ENCODE measurements around the gene RMDN2.
"Not testable (repeated sequence)": the region's sequence is repeated elsewhere in the genome, so short reads cannot be mapped to it uniquely, and the experiment has no call there.

Gene RMDN2

GRCh38 chr2:37997629-37998028, 72.5 kb downstream of the RMDN2 start:
- no peak for DNase-seq

GRCh38 chr2:38000485-38001222, 75.6 kb downstream of the RMDN2 start:
- no peak for DNase-seq

- not testable (repeated sequence) for DNase-seq
Measured at GRCh38 chr2:38010187-38010586, 85.1 kb downstream of the RMDN2 start.

GRCh38 chr2:38010995-38011394, 85.9 kb downstream of the RMDN2 start:
- DNase-seq = no peak

DNA sequence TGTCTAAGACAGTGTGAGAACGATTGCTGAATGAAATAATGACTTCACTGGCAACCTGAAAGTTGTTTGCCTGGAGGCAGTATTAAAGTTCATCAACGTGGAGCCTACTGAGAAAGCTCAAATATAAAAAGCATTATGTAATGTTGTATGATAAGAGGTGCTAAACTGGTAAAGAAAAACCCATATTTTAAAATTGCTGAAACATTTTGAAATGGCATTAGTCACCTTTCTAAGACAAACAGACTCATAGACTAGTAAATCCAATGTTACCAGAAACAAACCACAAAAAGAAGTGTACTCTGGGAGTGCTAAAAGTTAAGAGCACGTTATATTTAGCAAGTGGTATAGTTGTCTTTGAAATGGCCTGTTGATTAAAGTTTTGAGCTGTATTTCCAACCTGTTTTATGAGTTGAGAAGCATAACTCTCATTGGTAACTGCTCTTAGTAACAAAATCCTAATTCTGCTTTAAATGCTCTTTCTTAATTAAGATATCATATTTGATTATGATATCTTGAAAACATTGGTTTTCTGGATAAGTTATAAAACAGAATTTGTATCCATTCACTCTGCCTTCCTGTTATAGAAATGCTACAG, 88.2 kb downstream of the RMDN2 start:
- no peak for DNase-seq

- no peak for DNase-seq
Measured at GRCh38 chr2:38016219-38016618, 91.1 kb downstream of the RMDN2 start.

DNA sequence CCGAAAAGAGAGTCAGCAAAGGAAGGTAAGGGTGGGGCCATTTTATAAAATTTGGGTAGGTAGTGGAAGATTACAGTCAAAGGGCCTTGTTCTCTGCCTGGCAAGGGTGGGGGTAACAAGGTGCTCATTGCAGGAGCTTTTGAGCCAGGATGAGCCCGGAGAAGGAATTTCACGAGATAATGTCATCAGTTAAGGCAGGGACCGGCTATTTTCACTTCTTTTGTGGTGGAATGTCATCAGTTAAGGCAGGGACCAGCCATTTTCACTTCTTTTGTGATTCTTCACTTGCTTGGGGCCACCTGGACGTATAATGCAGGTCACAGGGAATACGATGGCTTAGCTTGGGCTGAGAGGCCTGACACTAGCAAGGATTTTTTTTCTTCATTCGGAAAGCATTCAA, 92.7 kb downstream of the RMDN2 start:
- no peak for DNase-seq

GRCh38 chr2:38020359-38021069, 95.4 kb downstream of the RMDN2 start:
- not testable (repeated sequence) for DNase-seq

DNA sequence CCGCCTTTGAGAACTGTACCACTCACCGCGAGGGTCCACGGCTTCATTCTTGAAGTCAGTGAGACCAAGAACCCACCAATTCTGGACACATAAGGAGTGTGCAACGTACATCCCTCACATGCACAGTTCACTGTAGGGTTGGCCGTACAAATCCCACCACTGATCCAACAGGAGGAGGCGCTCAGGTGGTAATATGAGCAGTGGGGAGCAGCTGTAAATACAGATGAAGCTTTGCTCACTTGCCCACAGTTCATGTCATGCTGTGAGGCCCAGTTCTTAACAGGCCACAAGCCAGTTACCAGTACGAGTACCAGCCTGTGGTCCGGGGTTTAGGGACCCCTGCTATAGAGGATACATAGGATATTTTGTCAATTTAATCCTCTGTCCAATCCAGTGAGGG, 96.5 kb downstream of the RMDN2 start:
- DNase-seq = no peak

GRCh38 chr2:38026846-38027245, 101.8 kb downstream of the RMDN2 start:
- DNase-seq = no peak

DNA sequence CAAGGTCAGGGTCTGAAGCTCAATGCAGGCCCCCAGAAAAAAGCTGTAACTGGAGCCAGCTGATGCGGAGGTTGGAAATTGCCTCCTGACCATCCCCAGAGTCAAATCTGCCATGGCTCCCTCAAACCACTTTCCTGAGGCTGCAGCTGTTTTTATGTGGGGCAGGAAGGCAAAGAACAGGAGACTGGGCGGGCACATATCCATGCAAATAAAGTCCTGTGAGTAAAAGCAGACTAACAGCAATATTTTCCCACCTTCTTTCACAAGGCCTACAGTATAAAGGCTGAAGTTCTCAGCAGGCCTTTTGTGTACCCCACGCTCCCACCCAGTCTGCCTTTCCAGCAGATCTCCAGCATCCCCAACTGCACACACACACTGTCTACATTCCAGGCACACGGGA, 103.7 kb downstream of the RMDN2 start:
- DNase-seq = no peak

GRCh38 chr2:38029512-38029911, 104.4 kb downstream of the RMDN2 start:
- no peak for DNase-seq

- DNase-seq = no peak
Measured at GRCh38 chr2:38030635-38031355, 105.7 kb downstream of the RMDN2 start.

- no peak for DNase-seq
Measured at GRCh38 chr2:38032946-38033345, 107.9 kb downstream of the RMDN2 start.

DNA sequence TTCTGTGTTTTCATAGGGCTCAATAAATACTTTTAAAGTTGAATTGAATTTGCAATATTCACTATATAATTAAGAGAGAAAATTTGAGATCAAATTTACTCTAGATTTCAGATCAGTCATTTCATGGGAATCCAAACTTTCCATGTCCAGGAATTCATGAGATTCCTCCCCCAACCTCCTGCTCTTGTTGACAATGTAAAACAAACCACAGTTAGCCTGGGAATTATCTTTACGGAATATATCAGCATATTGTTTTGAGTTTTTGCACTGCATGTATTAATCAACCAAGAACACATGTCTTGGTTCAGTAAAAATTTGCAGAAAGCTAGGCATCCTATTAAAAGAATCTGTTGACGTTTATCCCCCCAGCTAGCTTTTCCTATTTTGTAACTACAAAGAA, 108.6 kb downstream of the RMDN2 start:
- no peak for DNase-seq

DNA sequence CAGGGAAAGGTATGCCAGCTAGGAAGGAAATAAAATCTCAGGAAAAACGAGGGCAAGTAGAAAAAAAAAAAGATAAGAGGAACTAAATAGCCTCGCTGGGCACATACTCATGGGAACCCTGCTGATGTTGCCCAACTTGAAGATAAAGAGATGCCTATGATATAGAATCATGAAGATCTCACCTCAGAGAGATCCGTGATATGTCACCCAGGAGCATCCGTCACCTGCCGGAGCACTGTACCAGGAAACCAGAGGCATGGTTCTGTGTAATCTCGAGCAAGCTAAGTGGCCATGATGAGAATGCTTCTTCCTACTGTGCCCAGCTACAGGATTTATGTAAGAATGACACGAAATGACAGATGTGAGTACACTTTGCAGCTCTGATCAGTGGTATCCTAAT, 110.9 kb downstream of the RMDN2 start:
- DNase-seq = no peak

GRCh38 chr2:38037325-38037724, 112.2 kb downstream of the RMDN2 start:
- no peak for DNase-seq

DNA sequence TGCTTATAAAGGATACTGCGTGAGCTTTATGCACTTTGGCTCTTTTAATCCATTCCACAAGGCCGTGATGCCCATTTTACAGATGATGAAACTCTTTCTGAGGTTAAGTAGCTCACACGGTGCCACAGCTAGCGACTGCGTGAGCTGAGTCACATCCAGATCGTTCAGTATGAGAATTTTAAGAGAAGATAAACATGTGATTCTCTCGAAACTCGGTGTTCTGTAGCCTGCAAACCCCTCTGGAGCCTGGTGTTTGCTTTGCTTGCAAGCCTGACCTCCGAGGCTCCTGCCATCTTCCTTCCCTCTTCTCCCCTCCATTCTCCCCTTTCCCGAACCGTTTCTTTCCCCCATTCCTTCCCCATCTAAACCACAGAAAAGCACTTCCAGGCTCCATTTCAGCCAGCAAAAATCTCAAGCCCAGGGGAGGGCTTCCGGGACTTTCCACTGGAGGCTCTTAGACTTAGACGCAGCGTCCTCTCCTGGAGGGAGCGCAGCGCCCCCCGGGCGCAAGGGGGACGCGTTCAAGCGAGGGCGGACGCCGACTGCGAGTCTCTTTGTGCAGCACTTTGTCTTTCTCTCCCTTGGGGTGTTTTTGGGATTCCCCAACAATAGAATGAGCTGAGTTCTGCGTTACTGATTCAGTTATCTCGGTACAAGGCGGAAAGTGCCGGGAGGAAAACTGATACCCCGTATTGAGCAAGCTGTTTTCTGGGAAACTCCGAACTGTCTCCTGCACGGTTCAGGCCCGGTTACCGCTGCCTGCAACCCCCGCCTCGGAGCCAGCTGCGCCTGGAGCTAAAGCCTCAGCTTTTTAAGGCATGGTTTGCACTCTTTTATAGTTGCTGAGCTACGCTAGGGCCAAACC, 112.9 kb downstream of the RMDN2 start:
- no peak for DNase-seq

DNA sequence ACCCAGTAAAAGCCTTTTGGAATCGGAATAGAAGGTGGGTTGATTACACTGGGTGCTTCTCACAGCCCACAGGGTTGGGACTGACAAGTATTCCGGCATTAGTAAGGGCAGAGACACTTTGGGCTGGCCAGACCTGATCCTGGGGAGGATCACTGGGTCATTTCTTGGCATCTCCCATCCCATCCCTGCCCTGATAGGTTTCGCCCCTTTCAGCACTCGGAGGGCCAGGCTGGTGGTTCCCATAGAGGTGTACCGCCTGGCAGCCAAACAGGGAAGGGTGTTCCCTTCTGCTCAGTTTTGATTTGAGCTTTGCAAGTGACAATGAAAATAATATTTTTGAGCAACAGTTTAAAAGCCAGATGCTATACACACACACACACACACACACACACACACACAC, 113.6 kb downstream of the RMDN2 start:
- DNase-seq = no peak

DNA sequence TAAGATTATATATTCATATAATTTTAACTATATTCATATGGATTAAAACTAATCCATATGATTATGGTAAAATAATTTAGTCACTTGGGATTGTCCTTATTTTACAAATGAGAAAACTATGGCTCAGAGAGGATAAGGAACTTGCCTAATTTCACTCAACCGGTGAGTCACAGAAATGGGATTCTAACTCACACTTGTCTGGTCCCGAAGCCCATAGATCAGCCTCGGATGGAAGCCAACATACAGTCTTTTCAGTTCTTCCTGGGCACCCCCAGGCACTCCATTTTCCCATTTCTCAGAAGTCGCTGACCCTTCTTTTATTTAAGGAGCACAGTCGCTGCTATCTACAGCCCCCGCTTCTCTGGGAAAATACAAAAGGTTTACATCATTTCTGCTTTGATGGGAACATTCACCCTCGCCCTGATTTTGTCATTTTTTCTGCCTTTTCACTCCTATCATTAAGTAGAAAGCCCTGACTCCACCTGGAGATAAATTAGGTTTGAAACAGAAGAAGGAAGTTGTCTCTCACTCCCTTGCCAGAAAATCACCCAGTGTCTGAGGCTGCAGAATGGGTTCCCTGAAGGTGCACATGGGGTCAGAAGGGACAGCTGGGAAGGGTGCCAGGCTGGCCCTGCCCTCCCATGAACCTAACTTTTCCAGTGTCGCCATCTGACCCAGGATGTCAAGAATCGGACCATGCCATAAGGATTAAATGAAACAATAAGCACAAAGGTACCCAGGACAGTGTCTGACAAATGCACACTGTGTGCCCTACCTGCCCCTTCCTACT, 114.2 kb downstream of the RMDN2 start:
- DNase-seq = no peak

DNA sequence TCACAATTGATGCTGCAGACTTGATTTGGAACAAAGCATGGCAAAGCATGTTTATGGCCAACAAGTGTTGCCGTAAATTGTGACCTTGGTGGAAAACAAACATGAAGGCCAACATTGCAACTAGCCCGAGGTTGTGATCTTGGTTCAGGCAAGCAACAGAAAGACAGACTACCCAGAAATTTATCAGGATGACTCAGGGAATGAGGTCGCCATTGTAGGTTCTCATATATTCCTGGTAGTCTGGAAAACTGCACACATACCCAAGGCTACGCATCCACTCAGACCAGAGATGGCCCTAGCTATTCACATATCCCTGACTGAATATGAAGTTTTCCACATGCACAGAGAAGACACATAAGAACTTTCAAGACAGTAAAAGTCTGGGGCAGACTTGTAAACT, 120.7 kb downstream of the RMDN2 start:
- DNase-seq = no peak

GRCh38 chr2:38056216-38056615, 131.1 kb downstream of the RMDN2 start:
- no peak for DNase-seq

Measured in activated CD4-positive, alpha-beta T cell treated with anti-CD3 and anti-CD28 coated beads for 4 hours (primary cell).